IMR-90 (cell line): ENCODE data around the gene MLEC. TPM values are rescaled to one million over a fixed set of nuclear protein-coding genes. Genes with fewer than 3 reads are reported as not detected.

Source experiments
- ATAC-seq: fragments of 200-7000 bp; cut with Tn5 transposase; 2 replicates; pipeline ENCODE4 v1.9.1; 2020; ENCODE audit warnings: low read depth, mild to moderate bottlenecking, moderate library complexity
- BruUV-seq: library from RNA; stranded (reverse); fragments of 400-500 nt; replicated peaks from 2 replicates; lab custom pipeline; 2021; lab: Mats Ljungman, UMichigan
- CTCF ChIA-PET: fragments of 300-600 bp; formaldehyde crosslinking; extraction: SDS; loops from one replicate; lab custom pipeline; 2021; ENCODE audit warnings: antibody characterized with exemption; lab: Yijun Ruan, JAX
- POLR2A ChIA-PET: fragments of 300-600 bp; sonication (Branson Sonifier 250); formaldehyde crosslinking; loops from one replicate; lab custom pipeline; 2022; ENCODE audit warnings: antibody characterized with exemption; ENCODE audit not compliant: unreplicated experiment; lab: Charles Lee
- DNase-seq: peaks from one replicate; pipeline ENCODE4 v3.0.0; 2013
- H2AFZ ChIP-seq: replicated peaks from 2 replicates; pipeline ENCODE3; 2013; ENCODE audit warnings: low read length, mild to moderate bottlenecking; ENCODE audit not compliant: poor library complexity
- H2AK5ac ChIP-seq: 2 replicates; pipeline ENCODE4 v1.6.1; 2013; ENCODE audit warnings: low read depth, low read length, inconsistent platforms
- H2AK9ac ChIP-seq: replicated peaks from 2 replicates; pipeline ENCODE3; 2013; ENCODE audit warnings: mild to moderate bottlenecking, low read depth, low read length, moderate library complexity; ENCODE audit not compliant: poor library complexity
- H2BK120ac ChIP-seq: 2 replicates; pipeline ENCODE4 v1.6.1; 2013; ENCODE audit warnings: low read depth, low read length, inconsistent platforms
- H2BK15ac ChIP-seq: 3 replicates; pipeline ENCODE4 v1.6.1; 2013; ENCODE audit warnings: low read depth, low read length, inconsistent platforms
- H2BK20ac ChIP-seq: 2 replicates; pipeline ENCODE4 v1.6.1; 2013; ENCODE audit warnings: low read depth, mild to moderate bottlenecking, inconsistent platforms, low read length, moderate library complexity
- H2BK5ac ChIP-seq: 2 replicates; pipeline ENCODE4 v1.6.1; 2013; ENCODE audit warnings: mild to moderate bottlenecking, low read depth, low read length, inconsistent platforms; ENCODE audit not compliant: poor library complexity, severe bottlenecking
- H3K14ac ChIP-seq: replicated peaks from 2 replicates; pipeline ENCODE4 v1.6.1; 2013; ENCODE audit warnings: low read depth, low read length, inconsistent platforms
- H3K18ac ChIP-seq: 2 replicates; pipeline ENCODE4 v1.6.1; 2013; ENCODE audit warnings: low read depth, low read length, control low read depth
- H3K23ac ChIP-seq: 2 replicates; pipeline ENCODE4 v1.6.1; 2013; ENCODE audit warnings: low read depth, low read length, inconsistent platforms
- H3K27ac ChIP-seq: 2 replicates; pipeline ENCODE4 v1.5.1; 2013; ENCODE audit warnings: mild to moderate bottlenecking, control low read depth, low read length; ENCODE audit not compliant: insufficient read depth
- H3K27me3 ChIP-seq: 2 replicates; pipeline ENCODE4 v1.6.1; 2013; ENCODE audit warnings: low read length; ENCODE audit not compliant: control insufficient read depth, insufficient read depth
- H3K36me3 ChIP-seq: 2 replicates; pipeline ENCODE4 v1.6.1; 2013; ENCODE audit warnings: low read length, mixed read lengths; ENCODE audit not compliant: control insufficient read depth, insufficient read depth
- H3K4ac ChIP-seq: 2 replicates; pipeline ENCODE4 v1.6.1; 2013; ENCODE audit warnings: low read depth, low read length, inconsistent platforms
- H3K4me1 ChIP-seq: 2 replicates; pipeline ENCODE4 v1.6.1; 2013; ENCODE audit warnings: low read length, mixed read lengths; ENCODE audit not compliant: control insufficient read depth, insufficient read depth
- H3K4me2 ChIP-seq: 2 replicates; pipeline ENCODE4 v1.6.1; 2013; ENCODE audit warnings: low read depth, mild to moderate bottlenecking, control low read depth, low read length, moderate library complexity
- H3K4me3 ChIP-seq: 2 replicates; pipeline ENCODE4 v1.5.1; 2013; ENCODE audit warnings: low read depth, mild to moderate bottlenecking, control low read depth, low read length, moderate library complexity; ENCODE audit not compliant: insufficient read depth
- H3K56ac ChIP-seq: 2 replicates; pipeline ENCODE4 v1.6.1; 2013; ENCODE audit warnings: low read length, inconsistent platforms; ENCODE audit not compliant: insufficient read depth; ENCODE audit errors: extremely low read depth
- H3K79me1 ChIP-seq, 2 experiments: 2 replicates each; pipeline ENCODE4 v1.6.1; 2013; ENCODE audit warnings: low read length in 2 of 2, inconsistent platforms in 1 of 2, low read depth in 1 of 2
- H3K9ac ChIP-seq: 2 replicates; pipeline ENCODE4 v1.6.1; 2013; ENCODE audit warnings: low read depth, low read length, control low read depth
- H3K9me1 ChIP-seq: 2 replicates; pipeline ENCODE4 v1.6.1; 2013; ENCODE audit warnings: low read length, inconsistent platforms; ENCODE audit not compliant: insufficient read depth
- H3K9me3 ChIP-seq: 2 replicates; pipeline ENCODE4 v1.6.1; 2013; ENCODE audit warnings: low read length; ENCODE audit not compliant: control insufficient read depth, insufficient read depth
- H4K20me1 ChIP-seq: 2 replicates; pipeline ENCODE4 v1.6.1; 2013; ENCODE audit warnings: low read length, inconsistent platforms; ENCODE audit not compliant: insufficient read depth
- H4K5ac ChIP-seq: 2 replicates; pipeline ENCODE4 v1.6.1; 2013; ENCODE audit warnings: mild to moderate bottlenecking, low read depth, low read length, control low read depth
- H4K8ac ChIP-seq, 2 experiments: 2 replicates each; pipeline ENCODE4 v1.6.1; 2013; ENCODE audit warnings: low read depth in 2 of 2, low read length in 2 of 2, control low read depth in 1 of 2, inconsistent platforms in 1 of 2
- H4K91ac ChIP-seq: 2 replicates; pipeline ENCODE4 v1.6.1; 2013; ENCODE audit warnings: low read depth, low read length, inconsistent platforms; ENCODE audit not compliant: insufficient read depth
- BHLHE40 ChIP-seq: fragments of 150-350 bp; IDR thresholded peaks from 2 replicates; pipeline ENCODE4 v1.6.1; 2016; ENCODE audit warnings: mild to moderate bottlenecking, low read depth, low read length
- CEBPB ChIP-seq: IDR thresholded peaks from 2 replicates; pipeline ENCODE4 v1.6.1; 2012; ENCODE audit warnings: low read depth, low read length, improper control_type of control experiment
- CHD1 ChIP-seq: IDR thresholded peaks from 2 replicates; pipeline ENCODE4 v1.6.1; 2012; ENCODE audit warnings: low read depth, low read length, improper control_type of control experiment
- MAFK ChIP-seq: IDR thresholded peaks from 2 replicates; pipeline ENCODE4 v1.6.1; 2012; ENCODE audit warnings: low read depth, low read length, improper control_type of control experiment
- MAZ ChIP-seq: IDR thresholded peaks from 2 replicates; pipeline ENCODE4 v1.6.1; 2012; ENCODE audit warnings: low read depth, mild to moderate bottlenecking, low read length, improper control_type of control experiment, moderate library complexity, borderline replicate concordance
- MXI1 ChIP-seq: IDR thresholded peaks from 2 replicates; pipeline ENCODE4 v1.6.1; 2012; ENCODE audit warnings: low read depth, mild to moderate bottlenecking, low read length, moderate library complexity, borderline replicate concordance
- NFE2L2 ChIP-seq: fragments of 150-350 bp; IDR thresholded peaks from 2 replicates; pipeline ENCODE4 v1.6.1; 2016; ENCODE audit warnings: low read depth, mild to moderate bottlenecking, low read length
- POLR2A ChIP-seq: IDR thresholded peaks from 2 replicates; pipeline ENCODE4 v1.6.1; 2012; ENCODE audit warnings: mild to moderate bottlenecking, low read depth, low read length
- RAD21 ChIP-seq: IDR thresholded peaks from 2 replicates; pipeline ENCODE4 v1.6.1; 2012; ENCODE audit warnings: low read length, improper control_type of control experiment
- RCOR1 ChIP-seq: IDR thresholded peaks from 2 replicates; pipeline ENCODE4 v1.6.1; 2012; ENCODE audit warnings: mild to moderate bottlenecking, low read length, improper control_type of control experiment; ENCODE audit not compliant: insufficient replicate concordance
- RFX5 ChIP-seq: IDR thresholded peaks from 2 replicates; pipeline ENCODE4 v1.8.0; 2012; ENCODE audit warnings: low read depth, mild to moderate bottlenecking, low read length, moderate library complexity
- SMC3 ChIP-seq: fragments of 150-350 bp; IDR thresholded peaks from 2 replicates; pipeline ENCODE4 v1.6.1; 2016; ENCODE audit warnings: low read depth, mild to moderate bottlenecking, antibody characterized with exemption, low read length, moderate library complexity
- WGBS, 2 experiments: methylation state at CpG; one replicate each; pipeline versions ENCODE4 v1.1.5 to v1.1.7; 2013; ENCODE audit warnings: missing lambda C conversion rate in 2 of 2; ENCODE audit not compliant: insufficient read length in 1 of 2; ENCODE audit errors: extremely low coverage in 2 of 2; 5-methylcytosine and 5-hydroxymethylcytosine counted together
- dilution Hi-C: fragments of 300-500 bp; cut with HindIII; formaldehyde crosslinking; loops from one replicate; pipeline ENCODE4 v1.14.3; 2018; ENCODE audit warnings: low sequenced_read_pairs; ENCODE audit not compliant: unreplicated experiment
- in situ Hi-C: fragments of 300-500 bp; cut with MboI; formaldehyde crosslinking; loops from 3 replicates; pipeline ENCODE4 v1.14.3; 2019; ENCODE audit warnings: low sequenced_read_pairs, inconsistent platforms, mixed read lengths
- intact Hi-C: fragments of 100-400 bp; cut with micrococcal nuclease; formaldehyde crosslinking; loops from 2 replicates; pipeline ENCODE4 v1.10.0; 2022
- polyA plus RNA-seq, 3 experiments: library from polyadenylated mRNA; depleted of rRNA; stranded (reverse); fragments of >200 nt; gene quantifications; 2 replicates each; pipeline ENCODE4 v1.2.3, GENCODE V29; 2012; ENCODE audit warnings: low replicate concordance in 1 of 3
- total RNA-seq: library from RNA; depleted of rRNA; stranded (reverse); fragments of >200 nt; gene quantifications from 2 replicates; pipeline ENCODE4 v1.2.3, GENCODE V29; 2012
- TF ChIP-seq, protein P1 (sequence below): fragments of 150-350 bp; IDR thresholded peaks from 2 replicates; pipeline ENCODE4 v1.6.1; 2016; ENCODE audit warnings: low read depth, mild to moderate bottlenecking, low read length, moderate library complexity, borderline replicate concordance
- TF ChIP-seq, protein P2 (sequence below): fragments of 150-350 bp; IDR thresholded peaks from 2 replicates; pipeline ENCODE4 v1.6.1; 2017; ENCODE audit warnings: mild to moderate bottlenecking, antibody characterized with exemption, low read length, low read depth
- TF ChIP-seq, protein P3 (sequence below): conservative IDR thresholded peaks from 2 replicates; pipeline ENCODE4 v1.5.1; 2012; ENCODE audit warnings: mild to moderate bottlenecking, low read depth, low read length, improper control_type of control experiment

The MLEC gene
- total and polyA plus RNA-seq, 2 of the 4 experiments (the other 2 are of a cell fraction) = 44.1 to 137 TPM

DNA sequence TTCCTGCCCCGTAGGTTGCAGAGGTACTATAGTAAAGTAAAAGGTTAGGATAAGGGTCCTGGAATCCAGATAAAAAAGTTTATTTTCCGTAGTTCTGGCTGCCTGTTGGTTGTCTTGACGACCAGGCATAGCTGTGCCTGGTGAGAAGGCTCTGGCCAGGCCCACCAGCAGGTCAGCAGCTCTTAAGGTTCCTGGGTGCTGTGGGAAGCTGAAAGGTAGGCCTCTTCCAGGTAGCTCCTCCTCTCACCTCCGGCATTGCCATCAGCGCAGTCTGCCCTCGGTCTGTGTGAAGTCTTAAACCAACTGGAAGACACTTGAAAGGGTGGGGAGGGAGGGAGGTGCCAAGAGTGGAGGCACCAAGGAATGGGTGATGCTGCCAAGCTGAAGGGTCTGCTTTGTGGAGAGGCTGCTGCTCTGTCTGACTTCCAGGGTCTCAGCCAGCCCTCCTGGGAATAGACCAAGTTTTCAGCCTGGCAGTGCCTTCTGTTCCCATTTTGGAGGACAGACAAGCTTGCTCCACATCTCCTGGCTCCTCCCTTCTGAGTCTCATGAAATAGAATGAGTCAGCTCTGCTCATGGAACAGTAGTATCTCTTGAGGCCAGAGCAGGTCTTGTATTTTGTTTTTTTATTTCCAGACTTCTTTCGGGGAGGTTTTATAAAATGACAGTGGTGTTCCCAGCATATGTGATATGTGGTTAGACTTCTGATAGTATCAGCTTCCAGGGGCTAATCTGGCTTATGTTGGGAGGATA lies 33.5 kb downstream of the MLEC start:
- in situ Hi-C loops = no loop called here
- H3K36me3 ChIP-seq = peaks cover 43% of the 10 kb centered on the region
- POLR2A ChIA-PET = no interaction called here
- TF ChIP-seq BHLHE40 (no peak), MAFK (no peak), MXI1 (no peak), CEBPB (no peak), SMC3 (no peak), MAZ (no peak), RAD21 (no peak), POLR2A (no peak), NFE2L2 (no peak; the same call in 1 of the 2 replicates), RFX5 (no peak), CHD1 (no peak), RCOR1 (no peak)
- TF ChIP-seq, protein P1, sequence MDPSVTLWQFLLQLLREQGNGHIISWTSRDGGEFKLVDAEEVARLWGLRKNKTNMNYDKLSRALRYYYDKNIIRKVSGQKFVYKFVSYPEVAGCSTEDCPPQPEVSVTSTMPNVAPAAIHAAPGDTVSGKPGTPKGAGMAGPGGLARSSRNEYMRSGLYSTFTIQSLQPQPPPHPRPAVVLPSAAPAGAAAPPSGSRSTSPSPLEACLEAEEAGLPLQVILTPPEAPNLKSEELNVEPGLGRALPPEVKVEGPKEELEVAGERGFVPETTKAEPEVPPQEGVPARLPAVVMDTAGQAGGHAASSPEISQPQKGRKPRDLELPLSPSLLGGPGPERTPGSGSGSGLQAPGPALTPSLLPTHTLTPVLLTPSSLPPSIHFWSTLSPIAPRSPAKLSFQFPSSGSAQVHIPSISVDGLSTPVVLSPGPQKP = no peak
- TF ChIP-seq, protein P2, sequence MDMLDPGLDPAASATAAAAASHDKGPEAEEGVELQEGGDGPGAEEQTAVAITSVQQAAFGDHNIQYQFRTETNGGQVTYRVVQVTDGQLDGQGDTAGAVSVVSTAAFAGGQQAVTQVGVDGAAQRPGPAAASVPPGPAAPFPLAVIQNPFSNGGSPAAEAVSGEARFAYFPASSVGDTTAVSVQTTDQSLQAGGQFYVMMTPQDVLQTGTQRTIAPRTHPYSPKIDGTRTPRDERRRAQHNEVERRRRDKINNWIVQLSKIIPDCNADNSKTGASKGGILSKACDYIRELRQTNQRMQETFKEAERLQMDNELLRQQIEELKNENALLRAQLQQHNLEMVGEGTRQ = no peak
- TF ChIP-seq, protein P3, sequence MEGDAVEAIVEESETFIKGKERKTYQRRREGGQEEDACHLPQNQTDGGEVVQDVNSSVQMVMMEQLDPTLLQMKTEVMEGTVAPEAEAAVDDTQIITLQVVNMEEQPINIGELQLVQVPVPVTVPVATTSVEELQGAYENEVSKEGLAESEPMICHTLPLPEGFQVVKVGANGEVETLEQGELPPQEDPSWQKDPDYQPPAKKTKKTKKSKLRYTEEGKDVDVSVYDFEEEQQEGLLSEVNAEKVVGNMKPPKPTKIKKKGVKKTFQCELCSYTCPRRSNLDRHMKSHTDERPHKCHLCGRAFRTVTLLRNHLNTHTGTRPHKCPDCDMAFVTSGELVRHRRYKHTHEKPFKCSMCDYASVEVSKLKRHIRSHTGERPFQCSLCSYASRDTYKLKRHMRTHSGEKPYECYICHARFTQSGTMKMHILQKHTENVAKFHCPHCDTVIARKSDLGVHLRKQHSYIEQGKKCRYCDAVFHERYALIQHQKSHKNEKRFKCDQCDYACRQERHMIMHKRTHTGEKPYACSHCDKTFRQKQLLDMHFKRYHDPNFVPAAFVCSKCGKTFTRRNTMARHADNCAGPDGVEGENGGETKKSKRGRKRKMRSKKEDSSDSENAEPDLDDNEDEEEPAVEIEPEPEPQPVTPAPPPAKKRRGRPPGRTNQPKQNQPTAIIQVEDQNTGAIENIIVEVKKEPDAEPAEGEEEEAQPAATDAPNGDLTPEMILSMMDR = no peak

More for the DNA sequence above, 33.5 kb downstream of the MLEC start:
- H3K79me1 ChIP-seq = peaks cover 19 to 34% of the 10 kb centered on the region in 2 experiments; a peak in 3 of 4 replicates
- no peaks in the 10 kb centered on the region for H3K27me3 ChIP-seq
- no peak overlapping the region for H4K5ac ChIP-seq
- H2AK9ac ChIP-seq = no peak overlapping the region
- dilution Hi-C loops = no loop called here
- no peak overlapping the region for H4K91ac ChIP-seq
- H2AFZ ChIP-seq = no peak overlapping the region
- H3K27ac ChIP-seq = no peak overlapping the region
- CTCF ChIA-PET = interaction anchor here (0.5 to 0.9 kb wide), 4 partner anchors 137 to 251 kb away, joined by 3 to 5 read pairs (median 4); no protein-coding TSS in a partner anchor
- H2BK15ac ChIP-seq = no peak overlapping the region
- H3K9me1 ChIP-seq = peaks cover 15% of the 10 kb centered on the region
- WGBS, 2 experiments = 100% methylated on average over 1 of the region's 7 CpGs; no CpG with 5 or more reads in 1 of the 2 experiments
- H3K4me3 ChIP-seq = no peak overlapping the region
- H3K4me1 ChIP-seq = peaks cover 13% of the 10 kb centered on the region; the same call in 1 of the 2 replicates
- intact Hi-C loops = no loop called here
- H3K14ac ChIP-seq = no peak overlapping the region
- no TSS peak for BruUV-seq
- no peak overlapping the region for H2BK120ac ChIP-seq
- H3K9me3 ChIP-seq = no peaks in the 10 kb centered on the region
- no peak overlapping the region for H3K18ac ChIP-seq
- H2BK20ac ChIP-seq = no peak overlapping the region
- H3K9ac ChIP-seq = no peak overlapping the region
- DNase-seq = peak; percentile 71
- H3K4ac ChIP-seq = no peak overlapping the region
- ATAC-seq = peak; percentile 74
- H2AK5ac ChIP-seq = no peak overlapping the region
- no peak overlapping the region for H4K8ac ChIP-seq
- H2BK5ac ChIP-seq = no peak overlapping the region
- H3K56ac ChIP-seq = no peak overlapping the region
- no peak overlapping the region for H3K23ac ChIP-seq
- no peaks in the 10 kb centered on the region for H4K20me1 ChIP-seq
- H3K4me2 ChIP-seq = no peak overlapping the region; the same call in 1 of the 2 replicates
